Measurements from ENCODE around the gene IRF3.
A peak's percentile ranks its signal among the peaks of the same experiment; 100 is the strongest.

Gene IRF3

GRCh38 chr19:49615861-49616260, 49.8 kb downstream of the IRF3 start:
- no peak for DNase-seq

GRCh38 chr19:49614096-49614833, 51.4 kb downstream of the IRF3 start:
- peak; percentile 67 for DNase-seq

- no peak for DNase-seq
Measured at GRCh38 chr19:49613374-49613773, 52.3 kb downstream of the IRF3 start.
